Spleen (tissue), 7 donors: ENCODE data around the gene IL22RA1.

Experiments used
- CTCF ChIP-seq, 11 experiments: fragments of 200-600 bp in 7 of 11; fragments of 450-650 bp in 4 of 11; sonication (generic) in 4 of 11; IDR thresholded peaks in 8 of 11; conservative IDR thresholded peaks in 3 of 11; 1 replicate in 7 of 11; 2 replicates in 4 of 11; pipeline versions ENCODE4 v1.4.0 to v1.8.0; 2016 to 2021; ENCODE audit warnings: antibody characterized with exemption in 11 of 11, inconsistent platforms in 4 of 11, mild to moderate bottlenecking in 1 of 11
- POLR2A ChIP-seq, 3 donors: fragments of 450-650 bp; IDR thresholded peaks; one replicate each; pipeline ENCODE4 v1.5.1; 2017; ENCODE audit warnings: antibody characterized with exemption in 3 of 3, mild to moderate bottlenecking in 1 of 3
- POLR2AphosphoS5 ChIP-seq, 3 donors: sonication (generic); formaldehyde crosslinking; IDR thresholded peaks; one replicate each; pipeline ENCODE4 v1.5.1; 2017; ENCODE audit warnings: antibody characterized with exemption in 3 of 3
- donor health status: DM: no; HTN: no; CAD: no; lungs with moderate emphysema.
- donor health status: DM: no; HTN: no; CAD: no.
- donor health status: DM: no; HTN: no; CAD: no.

- no peak for TF ChIP-seq POLR2A (IDR thresholded peaks at IDR 0.05)
- TF ChIP-seq CTCF (IDR thresholded peaks at IDR 0.05 in 8 of 11, conservative IDR thresholded peaks at IDR 0.05 in 3 of 11), result no peak
- TF ChIP-seq POLR2AphosphoS5 (IDR thresholded peaks at IDR 0.05), result no peak
Measured at GRCh38 chr1:24094554-24094953, 48.4 kb downstream of the IL22RA1 start.
